Right cardiac atrium (tissue), 5 donors: ENCODE data around the gene ZNF254. TPM values are rescaled to one million over a fixed set of nuclear protein-coding genes. Genes with fewer than 3 reads are reported as not detected.
"Not testable (repeated sequence)": the region's sequence is repeated elsewhere in the genome, so short reads cannot be mapped to it uniquely, and the experiment has no call there.

ENCODE experiments used
- ATAC-seq, 2 donors: fragments of 200-7000 bp; cut with Tn5 transposase; one replicate each; pipeline versions ENCODE4 v1.8.0 to v1.9.1; 2020; ENCODE audit warnings: moderate library complexity in 2 of 2, mild to moderate bottlenecking in 1 of 2
- DNase-seq, 3 donors: peaks; one replicate each; pipeline ENCODE4 v3.0.0-alpha.2; 2020
- H3K27ac ChIP-seq: one replicate; pipeline ENCODE4 v1.5.1; 2013; ENCODE audit warnings: mild to moderate bottlenecking, low read length, control low read depth, moderate library complexity
- H3K27me3 ChIP-seq: one replicate; pipeline ENCODE4 v1.6.1; 2013; ENCODE audit not compliant: control insufficient read depth, insufficient read depth
- H3K4me1 ChIP-seq: one replicate; pipeline ENCODE4 v1.6.1; 2013; ENCODE audit warnings: low read length; ENCODE audit not compliant: control insufficient read depth, insufficient read depth
- H3K4me3 ChIP-seq: one replicate; pipeline ENCODE4 v1.5.1; 2013; ENCODE audit warnings: low read length, control low read depth
- H3K9me3 ChIP-seq: one replicate; pipeline ENCODE4 v1.6.1; 2013; ENCODE audit warnings: low read length; ENCODE audit not compliant: control insufficient read depth
- WGBS: extraction: QIAGEN DNeasy Blood & Tissue Kit; methylation state at CpG from one replicate; pipeline ENCODE4 v1.1.7; 2013; 5-methylcytosine and 5-hydroxymethylcytosine counted together
- intact Hi-C, 4 donors: fragments of 100-400 bp; cut with DNase I; formaldehyde crosslinking; loops; one replicate each; pipeline versions ENCODE4 v1.11.0 to v1.14.0; 2022 to 2023
- long read RNA-seq, 4 donors: library from polyadenylated mRNA; unstranded; transcript quantifications; one replicate each; pipeline ENCODE4 v2.0.0, GENCODE V29; 2020 to 2021
- polyA plus RNA-seq: library from polyadenylated mRNA; stranded (reverse); fragments of 200-250 nt; gene quantifications from one replicate; pipeline ENCODE4 v1.2.3, GENCODE V29; 2013
- total RNA-seq, 4 donors: library from RNA; stranded (reverse); fragmentation: NEBNext Ultra II Directional; extraction: Animal tissue kit (Norgen Biotek cat#: 25700); gene quantifications; one replicate each; pipeline ENCODE4 v1.2.1, GENCODE V29; 2021
- donor health status: healthy with polysubstance abuse.
- donor health status: DM: no; HTN: yes; CAD: no.
- donor health status: DM: no; HTN: no; CAD: no.
- donor health status: DM: no; HTN: yes; CAD: no; lungs with severe emphysema.
- donor health status: DM: yes; HTN: yes; CAD: no.

Gene ZNF254
- total RNA-seq (10 to 100 TPM; 12.5 to 14.2 (median 13.4) TPM), polyA plus RNA-seq (6.2 TPM)
- long read RNA-seq, donor 1, full-length matches to known transcripts = 11 of 23 reads
- long read RNA-seq, donor 1, partial matches to known transcripts = 2 of 23 reads
- long read RNA-seq, donor 1, other reads (novel, unspliced or antisense) = 10 of 23 reads
- long read RNA-seq, donor 2, partial matches to known transcripts = 0 of 3 reads
- long read RNA-seq, donor 2, other reads (novel, unspliced or antisense) = 1 of 3 reads
- long read RNA-seq, donor 3, full-length matches to known transcripts = 27 of 50 reads
- long read RNA-seq, donor 3, partial matches to known transcripts = 0 of 50 reads
- long read RNA-seq, donor 3, other reads (novel, unspliced or antisense) = 23 of 50 reads
- long read RNA-seq, donor 4, full-length matches to known transcripts = 9 of 9 reads
- long read RNA-seq, donor 4, partial matches to known transcripts = 0 of 9 reads
- long read RNA-seq, donor 4, other reads (novel, unspliced or antisense) = 0 of 9 reads

- Histone ChIP-seq H3K27ac (peak within 1 kb of the TSS; percentile 99), H3K4me3 (peak within 1 kb of the TSS; percentile 94), H3K9me3 (no peaks in the 10 kb centered on the region), H3K27me3 (no peaks in the 10 kb centered on the region), H3K4me1 (peaks cover 3% of the 10 kb centered on the region)
- ATAC-seq (peak; percentile 100), DNase-seq (peak; percentile 94 to 96 (median 94))
- intact Hi-C loops = no loop called here
- under 1% methylated on average over 23 of the region's 23 CpGs for WGBS
Observed at GRCh38 chr19:24086974-24087595, at the start of gene ZNF254. ZNF254 (plus strand) TSS chr19:24087187; CDS start chr19:24087308, 121 bp downstream.

- intact Hi-C loops = no loop called here
- 98% methylated on average over 3 of the region's 3 CpGs for WGBS
- ATAC-seq = no peak
Observed at GRCh38 chr19:24040621-24041020, 46.4 kb upstream of the ZNF254 start.

GRCh38 chr19:24041326-24041725 lies 45.7 kb upstream of the ZNF254 start:
- H3K4me1 ChIP-seq, DNase-seq, H3K4me3 ChIP-seq, ATAC-seq, H3K9me3 ChIP-seq, intact Hi-C loops, H3K27ac ChIP-seq, H3K27me3 ChIP-seq: not testable (repeated sequence)
- WGBS = 98% methylated on average over 14 of the region's 32 CpGs

More at GRCh38 chr19:24040621-24041020, 46.4 kb upstream of the ZNF254 start:
- Histone ChIP-seq H3K27ac (no peak overlapping the region), H3K9me3 (no peaks in the 10 kb centered on the region), H3K27me3 (no peaks in the 10 kb centered on the region), H3K4me3 (no peak overlapping the region), H3K4me1 (peaks cover 2% of the 10 kb centered on the region)
- DNase-seq = no peak

GRCh38 chr19:24046550-24046949 lies 40.4 kb upstream of the ZNF254 start:
- 96% methylated on average over 1 of the region's 1 CpG for WGBS
- ATAC-seq = no peak
- no peaks in the 10 kb centered on the region for H3K9me3 ChIP-seq
- no peak overlapping the region for H3K4me3 ChIP-seq
- H3K27me3 ChIP-seq = no peaks in the 10 kb centered on the region
- H3K27ac ChIP-seq = no peak overlapping the region
- H3K4me1 ChIP-seq = no peaks in the 10 kb centered on the region
- intact Hi-C loops = no loop called here
- DNase-seq = no peak

GRCh38 chr19:24048261-24048660 lies 38.7 kb upstream of the ZNF254 start:
- no peaks in the 10 kb centered on the region for H3K9me3 ChIP-seq
- no peak overlapping the region for H3K4me3 ChIP-seq
- no peaks in the 10 kb centered on the region for H3K4me1 ChIP-seq
- WGBS = 91% methylated on average over 10 of the region's 10 CpGs
- no peak overlapping the region for H3K27ac ChIP-seq
- intact Hi-C loops = no loop called here
- DNase-seq = no peak
- no peaks in the 10 kb centered on the region for H3K27me3 ChIP-seq
- no peak for ATAC-seq

GRCh38 chr19:24049537-24049936 lies 37.5 kb upstream of the ZNF254 start:
- WGBS = 100% methylated on average over 1 of the region's 1 CpG
- intact Hi-C loops = no loop called here
- Histone ChIP-seq H3K27ac (no peak overlapping the region), H3K27me3 (no peaks in the 10 kb centered on the region), H3K9me3 (no peaks in the 10 kb centered on the region), H3K4me3 (no peak overlapping the region), H3K4me1 (no peaks in the 10 kb centered on the region)
- ATAC-seq (no peak), DNase-seq (no peak)

GRCh38 chr19:24051516-24051915 lies 35.5 kb upstream of the ZNF254 start:
- ATAC-seq = no peak

GRCh38 chr19:24052811-24053210 lies 34.2 kb upstream of the ZNF254 start:
- Histone ChIP-seq H3K4me1 (no peaks in the 10 kb centered on the region), H3K4me3 (no peak overlapping the region), H3K27ac (no peak overlapping the region), H3K9me3 (no peaks in the 10 kb centered on the region), H3K27me3 (no peaks in the 10 kb centered on the region)
- intact Hi-C loops = no loop called here
- 90% methylated on average over 3 of the region's 3 CpGs for WGBS
- DNase-seq (no peak), ATAC-seq (no peak)

More at GRCh38 chr19:24051516-24051915, 35.5 kb upstream of the ZNF254 start:
- H3K9me3 ChIP-seq = no peaks in the 10 kb centered on the region
- H3K4me3 ChIP-seq = no peak overlapping the region
- H3K27ac ChIP-seq = no peak overlapping the region
- 95% methylated on average over 4 of the region's 4 CpGs for WGBS
- intact Hi-C loops = no loop called here
- no peaks in the 10 kb centered on the region for H3K4me1 ChIP-seq
- H3K27me3 ChIP-seq = no peaks in the 10 kb centered on the region
- DNase-seq = no peak

GRCh38 chr19:24053601-24054000 lies 33.4 kb upstream of the ZNF254 start:
- ATAC-seq (no peak), DNase-seq (no peak)
- WGBS = 96% methylated on average over 4 of the region's 4 CpGs
- H3K4me3 ChIP-seq = no peak overlapping the region
- H3K9me3 ChIP-seq = no peaks in the 10 kb centered on the region
- no peak overlapping the region for H3K27ac ChIP-seq
- H3K27me3 ChIP-seq = no peaks in the 10 kb centered on the region
- H3K4me1 ChIP-seq = no peaks in the 10 kb centered on the region
- intact Hi-C loops = no loop called here

- intact Hi-C loops = no loop called here
- 77% methylated on average over 5 of the region's 5 CpGs for WGBS
- H3K27ac ChIP-seq = no peak overlapping the region
- no peaks in the 10 kb centered on the region for H3K27me3 ChIP-seq
- no peak overlapping the region for H3K4me3 ChIP-seq
- ATAC-seq (no peak), DNase-seq (no peak)
- no peaks in the 10 kb centered on the region for H3K9me3 ChIP-seq
- H3K4me1 ChIP-seq = no peaks in the 10 kb centered on the region
Observed at GRCh38 chr19:24054044-24054935, 32.7 kb upstream of the ZNF254 start.
